Measurements from ENCODE around the gene HARS1.
A peak's percentile ranks its signal among the peaks of the same experiment; 100 is the strongest.
"Not testable (repeated sequence)": the region's sequence is repeated elsewhere in the genome, so short reads cannot be mapped to it uniquely, and the experiment has no call there.

The HARS1 gene

GRCh38 chr5:140690941-140691924 lies at the start of gene HARS1, which contains the start of gene HARS2:
TSS of gene HARS1 (minus strand) at chr5:140691370. CDS start at chr5:140691304, 66 bp downstream.
TSS of gene HARS2 (plus strand) at chr5:140691455. CDS start at chr5:140691649, 194 bp downstream.
- peak; percentile 98 for ATAC-seq
- Mint-ChIP-seq H3K27me3 (no peaks in the 10 kb centered on the region), H3K27ac (peak within 1 kb of the TSS; percentile 98), H3K4me1 (peaks cover 48% of the 10 kb centered on the region), H3K9me3 (no peaks in the 10 kb centered on the region), H3K36me3 (ENCODE audit: low read depth) (peaks cover 48% of the 10 kb centered on the region), H3K4me3 (peak within 1 kb of the TSS; percentile 100)
- peak; percentile 86 for DNase-seq

- DNase-seq, result no peak
- peaks cover 2% of the 10 kb centered on the region for H3K36me3 Mint-ChIP-seq (ENCODE audit: low read depth)
- peaks cover 17% of the 10 kb centered on the region for H3K9me3 Mint-ChIP-seq
- peaks cover 18% of the 10 kb centered on the region for H3K27me3 Mint-ChIP-seq
- ATAC-seq, result no peak
- H3K27ac Mint-ChIP-seq, result no peak overlapping the region
- H3K4me1 Mint-ChIP-seq, result no peaks in the 10 kb centered on the region
- H3K4me3 Mint-ChIP-seq, result no peak overlapping the region
Measured at GRCh38 chr5:140737486-140737885, 46.3 kb upstream of the HARS1 start.

GRCh38 chr5:140734354-140734753 lies 43.2 kb upstream of the HARS1 start:
- Mint-ChIP-seq H3K9me3 (peaks cover 4% of the 10 kb centered on the region), H3K27me3 (peaks cover 29% of the 10 kb centered on the region), H3K36me3 (ENCODE audit: low read depth) (no peaks in the 10 kb centered on the region), H3K4me3 (no peak overlapping the region), H3K27ac (no peak overlapping the region), H3K4me1 (no peaks in the 10 kb centered on the region)
- DNase-seq, result no peak
- ATAC-seq, result no peak

GRCh38 chr5:140733098-140733497 lies 41.9 kb upstream of the HARS1 start:
- DNase-seq, result no peak
- H3K36me3 Mint-ChIP-seq (ENCODE audit: low read depth), result no peaks in the 10 kb centered on the region
- ATAC-seq, result no peak
- peaks cover 3% of the 10 kb centered on the region for H3K9me3 Mint-ChIP-seq
- no peak overlapping the region for H3K27ac Mint-ChIP-seq
- peaks cover 34% of the 10 kb centered on the region for H3K27me3 Mint-ChIP-seq
- H3K4me3 Mint-ChIP-seq, result no peak overlapping the region
- no peaks in the 10 kb centered on the region for H3K4me1 Mint-ChIP-seq

GRCh38 chr5:140725799-140726471 lies 34.8 kb upstream of the HARS1 start:
- Mint-ChIP-seq H3K4me1 (peaks cover 7% of the 10 kb centered on the region), H3K27ac (peak overlapping the region; percentile 91), H3K9me3 (no peaks in the 10 kb centered on the region), H3K4me3 (peak overlapping the region; percentile 83), H3K27me3 (peaks cover 38% of the 10 kb centered on the region), H3K36me3 (ENCODE audit: low read depth) (peaks cover 2% of the 10 kb centered on the region)
- peak; percentile 78 for DNase-seq
- ATAC-seq, result peak; percentile 99

- DNase-seq; H3K4me3 Mint-ChIP-seq; H3K27ac Mint-ChIP-seq; H3K9me3 Mint-ChIP-seq; H3K36me3 Mint-ChIP-seq (ENCODE audit: low read depth); ATAC-seq; H3K4me1 Mint-ChIP-seq: not testable (repeated sequence)
- H3K27me3 Mint-ChIP-seq, result peaks cover 24% of the 10 kb centered on the region
Measured at GRCh38 chr5:140721395-140721794, 30.2 kb upstream of the HARS1 start.

GRCh38 chr5:140720738-140721137 lies 29.6 kb upstream of the HARS1 start:
- H3K36me3 Mint-ChIP-seq (ENCODE audit: low read depth); H3K27ac Mint-ChIP-seq; DNase-seq; H3K9me3 Mint-ChIP-seq; H3K4me3 Mint-ChIP-seq; ATAC-seq; H3K4me1 Mint-ChIP-seq: not testable (repeated sequence)
- peaks cover 17% of the 10 kb centered on the region for H3K27me3 Mint-ChIP-seq

- Mint-ChIP-seq H3K36me3 (ENCODE audit: low read depth) (no peaks in the 10 kb centered on the region), H3K27me3 (peaks cover 7% of the 10 kb centered on the region), H3K4me1 (peaks cover 4% of the 10 kb centered on the region), H3K27ac (no peak overlapping the region), H3K9me3 (no peaks in the 10 kb centered on the region), H3K4me3 (no peak overlapping the region)
- DNase-seq (no peak), ATAC-seq (no peak)
Measured at GRCh38 chr5:140718266-140718592, 27.1 kb upstream of the HARS1 start.

- H3K36me3 Mint-ChIP-seq (ENCODE audit: low read depth); H3K4me3 Mint-ChIP-seq; ATAC-seq; H3K9me3 Mint-ChIP-seq; H3K27ac Mint-ChIP-seq; DNase-seq; H3K27me3 Mint-ChIP-seq: not testable (repeated sequence)
- peaks cover 15% of the 10 kb centered on the region for H3K4me1 Mint-ChIP-seq
Measured at GRCh38 chr5:140716238-140716637, 25.1 kb upstream of the HARS1 start.

- H3K9me3 Mint-ChIP-seq, result no peaks in the 10 kb centered on the region
- no peak overlapping the region for H3K27ac Mint-ChIP-seq
- H3K27me3 Mint-ChIP-seq, result peaks cover 3% of the 10 kb centered on the region
- peaks cover 21% of the 10 kb centered on the region for H3K4me1 Mint-ChIP-seq
- no peak for ATAC-seq
- DNase-seq, result no peak
- H3K4me3 Mint-ChIP-seq, result no peak overlapping the region
- peaks cover 5% of the 10 kb centered on the region for H3K36me3 Mint-ChIP-seq (ENCODE audit: low read depth)
Measured at GRCh38 chr5:140713562-140714094, 22.5 kb upstream of the HARS1 start.

GRCh38 chr5:140711794-140712193 lies 20.6 kb upstream of the HARS1 start:
- Mint-ChIP-seq H3K4me3 (peak overlapping the region; percentile 92), H3K9me3 (no peaks in the 10 kb centered on the region), H3K27ac (peak overlapping the region; percentile 19), H3K4me1 (peaks cover 21% of the 10 kb centered on the region), H3K27me3 (peaks cover 3% of the 10 kb centered on the region), H3K36me3 (ENCODE audit: low read depth) (peaks cover 5% of the 10 kb centered on the region)
- no peak for DNase-seq
- ATAC-seq, result no peak

- peaks cover 3% of the 10 kb centered on the region for H3K27me3 Mint-ChIP-seq
- peaks cover 21% of the 10 kb centered on the region for H3K4me1 Mint-ChIP-seq
- peak; percentile 79 for DNase-seq
- H3K4me3 Mint-ChIP-seq, result peak overlapping the region; percentile 92
- peaks cover 11% of the 10 kb centered on the region for H3K36me3 Mint-ChIP-seq (ENCODE audit: low read depth)
- H3K27ac Mint-ChIP-seq, result peak overlapping the region; percentile 93
- no peaks in the 10 kb centered on the region for H3K9me3 Mint-ChIP-seq
- peak; percentile 95 for ATAC-seq
Measured at GRCh38 chr5:140710899-140711552, 19.9 kb upstream of the HARS1 start.

- Mint-ChIP-seq H3K36me3 (ENCODE audit: low read depth) (peaks cover 27% of the 10 kb centered on the region), H3K4me1 (peaks cover 20% of the 10 kb centered on the region)
- not testable (repeated sequence) for H3K27ac Mint-ChIP-seq, ATAC-seq, H3K9me3 Mint-ChIP-seq, DNase-seq, H3K27me3 Mint-ChIP-seq, H3K4me3 Mint-ChIP-seq
Measured at GRCh38 chr5:140708787-140709186, 17.6 kb upstream of the HARS1 start.

GRCh38 chr5:140707812-140708211 lies 16.6 kb upstream of the HARS1 start:
- ATAC-seq (no peak), DNase-seq (no peak)
- peaks cover 17% of the 10 kb centered on the region for H3K4me1 Mint-ChIP-seq
- H3K9me3 Mint-ChIP-seq, result no peaks in the 10 kb centered on the region
- peaks cover 31% of the 10 kb centered on the region for H3K36me3 Mint-ChIP-seq (ENCODE audit: low read depth)
- H3K27ac Mint-ChIP-seq, result no peak overlapping the region
- H3K4me3 Mint-ChIP-seq, result no peak overlapping the region
- H3K27me3 Mint-ChIP-seq, result peaks cover 3% of the 10 kb centered on the region

All from activated naive CD8-positive, alpha-beta T cell treated with anti-CD3 and anti-CD28 coated beads, Interleukin-2, amount 50 U/mL, for 24 hours (primary cell).